ENCODE measurements around the gene MTA1.

GRCh38 chr14:105378199-105378598 is 41.4 kb upstream of the MTA1 start:
- TF ChIP-seq CTCF (IDR thresholded peaks at IDR 0.05) (no peak), SMC3 (IDR thresholded peaks at IDR 0.05) (no peak), CHD2 (IDR thresholded peaks at IDR 0.05; ENCODE audit: low read length, partially characterized antibody) (no peak), RCOR1 (IDR thresholded peaks at IDR 0.05; ENCODE audit: low read depth, low read length) (no peak), HDAC2 (IDR thresholded peaks at IDR 0.05) (no peak), MYC (IDR thresholded peaks at IDR 0.05; ENCODE audit: borderline replicate concordance, low read length) (no peak), FOSB (CRISPR knock-in tag; IDR thresholded peaks at IDR 0.05) (no peak), RNF2 (IDR thresholded peaks at IDR 0.05; ENCODE audit: borderline replicate concordance, low read depth) (no peak), RFX5 (IDR thresholded peaks at IDR 0.05) (no peak), E2F6 (IDR thresholded peaks at IDR 0.05; ENCODE audit: borderline replicate concordance, low read depth) (no peak)
